Left renal pelvis (tissue), 4 donors: Measurements from ENCODE around the gene ASNSD1. TPM values are rescaled to one million over a fixed set of nuclear protein-coding genes. Genes with fewer than 3 reads are reported as not detected.

Experiments used
- DNase-seq, 4 donors: peaks; one replicate each; pipeline ENCODE4 v3.0.0-alpha.2; 2013; ENCODE audit warnings: low read depth in 4 of 4, low spot score in 3 of 4
- polyA plus RNA-seq, 4 donors: library from polyadenylated mRNA; unstranded; fragments of 120-200 nt; gene quantifications; one replicate each; pipeline ENCODE4 v1.2.1, GENCODE V29; 2013; ENCODE audit not compliant: insufficient read length in 4 of 4

ASNSD1 gene
- 10 to 100 TPM; 52.2 to 72.0 (median 60.1) TPM for polyA plus RNA-seq

- DNase-seq: peak; percentile 98 to 99 (median 99)
Measured at GRCh38 chr2:189661148-189661956, at the start of gene ASNSD1. TSS of gene ASNSD1 (plus strand) at chr2:189661459. CDS start at chr2:189666133, 4,674 bp downstream.

- peak in 2 of 4 donors; percentile 17 to 18 for DNase-seq
Measured at GRCh38 chr2:189613077-189613636, 48.1 kb upstream of the ASNSD1 start.

GRCh38 chr2:189613650-189614420 is 47.4 kb upstream of the ASNSD1 start:
- DNase-seq: no peak

GRCh38 chr2:189614585-189614984 is 46.7 kb upstream of the ASNSD1 start:
- DNase-seq: no peak

GRCh38 chr2:189618197-189618596 is 43.1 kb upstream of the ASNSD1 start:
- no peak for DNase-seq

- no peak for DNase-seq
Measured at GRCh38 chr2:189621781-189622180, 39.5 kb upstream of the ASNSD1 start.

GRCh38 chr2:189623049-189623448 is 38.2 kb upstream of the ASNSD1 start:
- DNase-seq: no peak

- no peak for DNase-seq
Measured at GRCh38 chr2:189624648-189625355, 36.5 kb upstream of the ASNSD1 start.

GRCh38 chr2:189625636-189626035 is 35.6 kb upstream of the ASNSD1 start:
- no peak for DNase-seq

- no peak for DNase-seq
Measured at GRCh38 chr2:189627789-189628188, 33.5 kb upstream of the ASNSD1 start.

GRCh38 chr2:189628817-189629530 is 32.3 kb upstream of the ASNSD1 start:
- no peak for DNase-seq

GRCh38 chr2:189629531-189630453 is 31.5 kb upstream of the ASNSD1 start:
- DNase-seq: peak in 3 of 4 donors; percentile 39 to 50 (median 45)

GRCh38 chr2:189631849-189632248 is 29.4 kb upstream of the ASNSD1 start:
- no peak for DNase-seq

- DNase-seq: no peak
Measured at GRCh38 chr2:189633392-189633811, 27.9 kb upstream of the ASNSD1 start.

GRCh38 chr2:189635353-189635752 is 25.9 kb upstream of the ASNSD1 start:
- DNase-seq: no peak

- no peak for DNase-seq
Measured at GRCh38 chr2:189638301-189639006, 22.8 kb upstream of the ASNSD1 start.

GRCh38 chr2:189639007-189639609 is 22.2 kb upstream of the ASNSD1 start:
- DNase-seq: no peak

- DNase-seq: no peak
Measured at GRCh38 chr2:189641002-189641401, 20.3 kb upstream of the ASNSD1 start.
